Measurements from ENCODE around the gene RASL10A. TPM values are rescaled to one million over a fixed set of nuclear protein-coding genes. Genes with fewer than 3 reads are reported as not detected.

The RASL10A gene
- total RNA-seq, 1 donor, result 0.86 TPM

DNA sequence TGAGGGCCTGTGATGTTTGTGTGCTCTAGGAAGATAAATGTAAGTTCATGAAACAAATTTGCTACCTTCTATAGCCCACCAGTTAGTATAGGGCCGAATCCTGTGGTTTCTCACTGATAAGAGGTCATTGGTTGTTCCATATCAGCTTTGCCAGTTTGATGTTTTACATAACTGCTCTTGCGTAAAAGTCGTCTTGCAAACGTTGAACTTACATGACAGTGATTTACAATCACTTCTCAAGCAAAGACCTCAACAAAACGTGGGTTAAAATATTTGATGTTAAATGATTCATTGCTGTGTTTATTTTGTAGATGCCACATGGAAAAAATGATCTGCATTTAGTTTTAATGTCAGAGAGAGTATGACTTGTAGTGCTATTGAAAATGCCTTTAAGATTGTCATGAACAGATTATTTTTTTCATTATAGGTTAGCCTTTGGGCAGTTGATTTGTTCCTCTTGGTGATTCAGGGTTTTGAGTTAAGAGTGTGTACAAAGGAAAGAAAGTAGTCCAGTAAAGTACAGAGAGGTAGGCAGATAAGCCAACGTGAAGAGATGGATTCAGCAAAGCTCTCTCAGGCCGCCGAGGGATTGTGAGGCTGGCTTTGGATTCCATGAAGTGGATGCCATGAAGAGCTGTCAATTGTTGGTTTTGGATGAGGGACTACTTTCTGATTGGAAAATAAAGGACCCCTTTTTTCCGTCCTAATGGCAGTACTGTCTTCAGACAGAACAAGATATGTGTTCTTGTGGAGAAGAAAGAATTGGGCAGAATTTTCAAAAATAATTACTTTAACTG is 44.8 kb downstream of the RASL10A start:
- peak; percentile 72 for DNase-seq (ENCODE audit: low read depth)
- TF ChIP-seq, protein P1, sequence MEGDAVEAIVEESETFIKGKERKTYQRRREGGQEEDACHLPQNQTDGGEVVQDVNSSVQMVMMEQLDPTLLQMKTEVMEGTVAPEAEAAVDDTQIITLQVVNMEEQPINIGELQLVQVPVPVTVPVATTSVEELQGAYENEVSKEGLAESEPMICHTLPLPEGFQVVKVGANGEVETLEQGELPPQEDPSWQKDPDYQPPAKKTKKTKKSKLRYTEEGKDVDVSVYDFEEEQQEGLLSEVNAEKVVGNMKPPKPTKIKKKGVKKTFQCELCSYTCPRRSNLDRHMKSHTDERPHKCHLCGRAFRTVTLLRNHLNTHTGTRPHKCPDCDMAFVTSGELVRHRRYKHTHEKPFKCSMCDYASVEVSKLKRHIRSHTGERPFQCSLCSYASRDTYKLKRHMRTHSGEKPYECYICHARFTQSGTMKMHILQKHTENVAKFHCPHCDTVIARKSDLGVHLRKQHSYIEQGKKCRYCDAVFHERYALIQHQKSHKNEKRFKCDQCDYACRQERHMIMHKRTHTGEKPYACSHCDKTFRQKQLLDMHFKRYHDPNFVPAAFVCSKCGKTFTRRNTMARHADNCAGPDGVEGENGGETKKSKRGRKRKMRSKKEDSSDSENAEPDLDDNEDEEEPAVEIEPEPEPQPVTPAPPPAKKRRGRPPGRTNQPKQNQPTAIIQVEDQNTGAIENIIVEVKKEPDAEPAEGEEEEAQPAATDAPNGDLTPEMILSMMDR (IDR thresholded peaks at IDR 0.05; ENCODE audit: insufficient read depth, low read depth, low read length), result no peak
- H3K4me3 ChIP-seq (ENCODE audit: low read depth, low read length), result peak overlapping the region; percentile 69

DNA sequence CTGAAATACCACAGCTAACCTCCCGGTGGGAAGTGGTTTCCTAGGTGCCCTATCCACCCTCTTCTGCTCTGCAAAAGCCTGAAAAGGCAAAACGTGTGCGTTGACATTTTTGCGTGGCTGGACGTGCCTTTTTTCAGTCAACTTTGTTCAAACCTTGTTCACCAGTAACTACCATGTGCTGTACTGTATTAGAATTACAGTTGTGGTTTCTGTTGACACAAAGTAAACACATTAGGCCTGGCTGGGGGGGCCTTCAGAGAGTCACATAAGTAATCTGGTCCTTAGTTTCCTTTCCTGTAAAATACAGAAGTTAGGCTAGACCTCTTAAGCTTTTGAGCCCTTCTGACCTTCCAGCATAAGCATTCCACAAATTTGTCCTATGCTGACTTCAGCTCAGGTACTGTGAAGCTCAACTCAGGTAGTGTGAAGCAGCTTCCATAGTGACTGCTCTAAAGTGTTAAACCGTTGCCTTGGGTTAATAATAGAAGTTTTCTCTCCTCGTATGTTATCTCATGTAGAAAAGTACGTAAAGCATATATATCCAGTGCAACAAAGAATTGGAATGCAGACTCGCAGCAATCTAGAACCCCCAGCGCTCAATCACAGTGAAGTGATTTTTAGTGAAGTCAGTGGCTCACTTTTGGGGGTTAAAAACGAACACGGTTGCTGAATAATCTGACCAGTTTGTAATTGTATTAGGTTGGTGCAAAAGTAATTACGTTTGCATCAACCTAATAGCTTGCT is 45.6 kb downstream of the RASL10A start:
- peak overlapping the region; percentile 69 for H3K4me3 ChIP-seq (ENCODE audit: low read depth, low read length)
- TF ChIP-seq, protein P1 (IDR thresholded peaks at IDR 0.05; ENCODE audit: insufficient read depth, low read depth, low read length), result no peak
- peak; percentile 30 for DNase-seq (ENCODE audit: low read depth)

DNA sequence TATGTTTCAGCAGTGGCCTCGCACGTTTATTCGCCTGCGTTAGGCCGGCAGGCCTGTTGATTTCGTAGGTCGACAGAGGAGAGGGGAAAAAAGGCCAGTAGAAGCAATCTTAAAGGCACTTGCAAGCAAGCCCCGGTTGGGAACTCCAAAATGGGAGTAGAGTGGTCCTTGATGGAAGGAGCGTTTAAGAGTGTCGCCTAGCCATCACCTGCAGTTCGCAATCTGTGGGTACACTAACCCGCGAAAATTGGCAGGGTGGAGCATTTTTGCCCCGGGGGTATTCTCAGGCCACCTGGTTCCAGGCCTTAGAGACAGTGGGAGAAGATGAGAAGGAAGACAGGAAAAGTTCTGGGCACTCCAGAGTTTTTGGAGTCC is 46.3 kb downstream of the RASL10A start:
- TF ChIP-seq, protein P1 (IDR thresholded peaks at IDR 0.05; ENCODE audit: insufficient read depth, low read depth, low read length), result no peak
- peak overlapping the region; percentile 69 for H3K4me3 ChIP-seq (ENCODE audit: low read depth, low read length)
- peak; percentile 18 for DNase-seq (ENCODE audit: low read depth)

DNA sequence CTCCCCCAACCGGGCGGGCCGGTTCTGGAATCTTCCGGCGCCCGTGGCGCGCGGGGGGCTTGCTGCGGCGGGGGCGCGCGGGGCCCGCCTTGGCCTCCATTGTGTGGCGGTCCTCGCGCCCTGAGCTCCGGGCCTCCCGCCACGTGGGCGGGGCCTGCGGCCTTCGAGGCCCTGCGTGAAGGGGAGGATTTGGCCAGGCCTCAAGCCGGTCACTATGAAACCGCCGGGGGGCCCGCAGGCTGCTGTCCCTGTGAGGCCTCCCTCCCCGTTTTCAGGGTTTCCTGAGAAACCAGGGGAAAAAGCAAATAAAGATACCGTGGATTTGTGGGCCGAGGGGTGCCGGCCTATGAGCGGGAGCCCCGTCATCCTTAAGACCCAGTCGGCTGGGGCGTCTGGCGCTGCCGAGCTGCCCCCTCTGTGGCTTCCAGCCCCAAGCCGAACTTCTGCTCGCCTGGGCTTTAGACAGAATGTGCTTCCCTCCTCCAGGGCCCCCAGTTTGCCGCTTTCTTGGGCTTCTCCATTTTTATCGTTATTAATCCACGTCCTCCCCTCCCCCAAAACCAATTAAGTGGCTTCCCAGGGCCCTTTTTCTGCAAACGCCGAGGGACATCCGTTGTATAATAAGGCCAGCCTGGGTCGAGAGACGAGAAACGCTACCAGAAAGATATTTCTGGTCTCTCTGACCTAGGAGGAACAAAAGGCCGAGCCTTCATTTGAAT is 46.8 kb downstream of the RASL10A start:
- peak; percentile 72 for DNase-seq (ENCODE audit: low read depth)
- TF ChIP-seq, protein P1 (IDR thresholded peaks at IDR 0.05; ENCODE audit: insufficient read depth, low read depth, low read length), result no peak
- peak overlapping the region; percentile 69 for H3K4me3 ChIP-seq (ENCODE audit: low read depth, low read length)

DNA sequence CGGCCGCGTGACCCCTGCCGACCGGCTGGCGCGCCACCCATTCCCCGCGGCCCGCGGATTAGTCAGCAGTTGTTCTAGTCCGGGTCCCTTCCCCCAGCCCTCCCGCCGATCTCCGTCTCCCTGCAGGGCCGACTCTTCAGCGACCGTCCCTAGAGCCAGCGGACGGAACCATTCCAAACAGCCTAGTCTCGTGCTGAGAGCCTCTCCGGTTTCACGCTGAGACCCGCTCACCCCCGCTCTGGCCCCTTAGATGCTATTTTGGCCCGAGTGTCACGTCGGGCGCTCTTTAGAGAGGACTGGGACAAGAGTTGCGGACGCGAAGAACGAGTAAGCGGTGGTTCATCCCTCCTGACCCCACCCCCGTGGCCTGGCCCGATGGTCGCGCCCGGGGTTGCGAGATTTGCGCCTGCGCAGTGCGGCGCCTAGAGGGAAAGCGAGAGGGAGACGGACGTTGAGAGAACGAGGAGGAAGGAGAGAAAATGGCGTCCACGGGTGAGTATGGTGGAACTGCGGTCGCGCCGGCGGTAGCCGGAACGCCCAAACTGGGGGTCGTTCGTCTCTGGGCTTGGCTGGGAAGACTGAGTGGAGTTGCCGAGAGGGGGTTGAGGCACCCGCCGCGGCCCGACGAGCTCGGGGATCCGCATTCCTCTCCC is 47.5 kb downstream of the RASL10A start, which contains the start of the genes EWSR1 and RHBDD3:
Gene EWSR1, plus strand, starts transcription at position 411 of the 653 bp plus-strand sequence. Its CDS starts 69 bp downstream, at position 480.
Gene RHBDD3, minus strand, starts transcription at position 124 of the 653 bp plus-strand sequence. CDS start 2,355 bp downstream, outside the sequence.
- DNase-seq (ENCODE audit: low read depth), result peak; percentile 98
- TF ChIP-seq, protein P1 (IDR thresholded peaks at IDR 0.05; ENCODE audit: insufficient read depth, low read depth, low read length), result no peak
- H3K4me3 ChIP-seq (ENCODE audit: low read depth, low read length), result peak within 1 kb of the TSS; percentile 69

DNA sequence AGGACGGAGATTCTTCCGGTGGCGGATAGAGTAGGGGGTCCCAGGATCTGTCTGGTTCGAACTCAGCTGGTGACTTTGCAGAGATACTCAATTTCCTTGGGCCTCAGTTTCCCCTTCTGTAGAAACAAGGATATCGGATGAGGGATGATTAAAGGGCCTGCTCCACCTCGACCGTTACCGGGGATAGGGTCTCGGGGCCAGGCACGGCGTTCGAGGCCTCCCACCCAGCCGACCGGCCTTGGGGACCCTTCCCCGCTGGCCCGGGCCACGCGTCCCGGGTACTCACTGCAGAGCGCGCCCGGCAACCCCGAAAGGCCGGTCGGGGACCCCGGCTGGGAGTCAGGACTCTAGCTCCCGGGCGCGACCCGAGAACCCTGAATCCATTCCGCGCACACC is 48.0 kb downstream of the RASL10A start:
- H3K4me3 ChIP-seq (ENCODE audit: low read depth, low read length), result peak overlapping the region; percentile 69
- DNase-seq (ENCODE audit: low read depth), result no peak
- TF ChIP-seq, protein P1 (IDR thresholded peaks at IDR 0.05; ENCODE audit: insufficient read depth, low read depth, low read length), result no peak

Data from fibroblast of villous mesenchyme (primary cell).